Natural killer cell (primary cell): Measurements from ENCODE around the gene NINJ1. TPM values are rescaled to one million over a fixed set of nuclear protein-coding genes. Genes with fewer than 3 reads are reported as not detected.

ENCODE experiments used
- ATAC-seq, 3 donors: fragments of 150-1000 bp in 2 of 3; fragments of 200-7000 bp in 1 of 3; cut with Tn5 transposase; 1 replicate in 1 of 3; 2 replicates in 2 of 3; pipeline ENCODE4 v1.10.0; 2021; ENCODE audit warnings: mild to moderate bottlenecking in 2 of 3, moderate library complexity in 2 of 3
- DNase-seq, 2 donors: peaks; one replicate each; pipeline versions ENCODE4 v3.0.0 to v3.0.0-alpha.2; 2013 to 2021; ENCODE audit warnings: mixed read lengths in 1 of 2
- H3K27ac ChIP-seq: one replicate; pipeline ENCODE4 v1.5.1; 2013; ENCODE audit warnings: mild to moderate bottlenecking, low read length
- H3K27me3 ChIP-seq: one replicate; pipeline ENCODE4 v1.6.1; 2013; ENCODE audit warnings: low read length; ENCODE audit not compliant: control insufficient read depth, insufficient read depth
- H3K36me3 ChIP-seq: one replicate; pipeline ENCODE4 v1.6.1; 2013; ENCODE audit warnings: low read length; ENCODE audit not compliant: control insufficient read depth, insufficient read depth
- H3K4me1 ChIP-seq: one replicate; pipeline ENCODE4 v1.6.1; 2013; ENCODE audit warnings: low read length; ENCODE audit not compliant: control insufficient read depth, insufficient read depth
- H3K4me3 ChIP-seq: one replicate; pipeline ENCODE4 v1.5.1; 2013; ENCODE audit warnings: low read length
- H3K9me3 ChIP-seq: one replicate; pipeline ENCODE4 v1.6.1; 2013; ENCODE audit warnings: low read length; ENCODE audit not compliant: control insufficient read depth, insufficient read depth
- H3K27ac Mint-ChIP-seq, 2 donors: one replicate each; pipeline ENCODE4 v1.8.0; 2022; ENCODE audit warnings: mild to moderate bottlenecking in 2 of 2, mixed read lengths in 2 of 2, moderate library complexity in 1 of 2
- H3K27me3 Mint-ChIP-seq, 2 donors: one replicate each; pipeline ENCODE4 v1.8.0; 2022; ENCODE audit warnings: low read depth in 2 of 2, mixed read lengths in 2 of 2
- H3K36me3 Mint-ChIP-seq: one replicate; pipeline ENCODE4 v1.8.0; 2022; ENCODE audit warnings: mixed read lengths
- H3K4me1 Mint-ChIP-seq, 2 donors: one replicate each; pipeline ENCODE4 v1.8.0; 2022; ENCODE audit warnings: mixed read lengths in 2 of 2
- H3K4me3 Mint-ChIP-seq: one replicate; pipeline ENCODE4 v1.8.0; 2022; ENCODE audit warnings: mild to moderate bottlenecking, moderate library complexity, mixed read lengths
- H3K9me3 Mint-ChIP-seq, 2 donors: one replicate each; pipeline ENCODE4 v1.8.0; 2022; ENCODE audit warnings: mixed read lengths in 2 of 2
- WGBS: methylation state at CpG from one replicate; pipeline ENCODE4 v1.1.7; 2013; ENCODE audit warnings: missing lambda C conversion rate; ENCODE audit not compliant: insufficient coverage; 5-methylcytosine and 5-hydroxymethylcytosine counted together
- intact Hi-C: fragments of 100-400 bp; cut with micrococcal nuclease; formaldehyde crosslinking; loops from one replicate; pipeline ENCODE4 v1.14.2; 2022
- total RNA-seq, 4 donors: library from RNA; stranded (reverse); fragments of 120-200 nt in 1 of 4; gene quantifications; one replicate each; pipeline versions ENCODE4 v1.2.3 to v1.2.4, GENCODE V29; 2013 to 2022
- TF ChIP-seq, protein P1 (sequence below): fragments of 200-600 bp; IDR thresholded peaks from one replicate; pipeline ENCODE4 v1.8.0; 2022; ENCODE audit warnings: antibody characterized with exemption

Gene NINJ1
- total RNA-seq, 3 donors from 2014 or later (not counting 1 experiment from before 2014, with no cell fraction given) = 87.3 to 121 (median 93.8) TPM

- Mint-ChIP-seq H3K27ac (peak overlapping the region; percentile 91 to 92), H3K9me3 (no peaks in the 10 kb centered on the region), H3K36me3 (no peaks in the 10 kb centered on the region), H3K4me3 (peak overlapping the region; percentile 88), H3K27me3 (no peaks in the 10 kb centered on the region), H3K4me1 (peaks cover 31 to 47% of the 10 kb centered on the region in 2 donors)
- Histone ChIP-seq H3K27me3 (no peaks in the 10 kb centered on the region), H3K9me3 (no peaks in the 10 kb centered on the region), H3K4me3 (no peak overlapping the region), H3K27ac (peak overlapping the region; percentile 61), H3K36me3 (no peaks in the 10 kb centered on the region), H3K4me1 (peaks cover 67% of the 10 kb centered on the region)
- no peak for ATAC-seq
- intact Hi-C loops = loop anchor here (2.0 to 5.0 kb wide), 3 partner anchors 35 to 469 kb away; partner anchors contain the start of genes FAM120A, FAM120AOS and NINJ1
- DNase-seq = peak in 1 of 2 donors; percentile 38
- TF ChIP-seq, protein P1, sequence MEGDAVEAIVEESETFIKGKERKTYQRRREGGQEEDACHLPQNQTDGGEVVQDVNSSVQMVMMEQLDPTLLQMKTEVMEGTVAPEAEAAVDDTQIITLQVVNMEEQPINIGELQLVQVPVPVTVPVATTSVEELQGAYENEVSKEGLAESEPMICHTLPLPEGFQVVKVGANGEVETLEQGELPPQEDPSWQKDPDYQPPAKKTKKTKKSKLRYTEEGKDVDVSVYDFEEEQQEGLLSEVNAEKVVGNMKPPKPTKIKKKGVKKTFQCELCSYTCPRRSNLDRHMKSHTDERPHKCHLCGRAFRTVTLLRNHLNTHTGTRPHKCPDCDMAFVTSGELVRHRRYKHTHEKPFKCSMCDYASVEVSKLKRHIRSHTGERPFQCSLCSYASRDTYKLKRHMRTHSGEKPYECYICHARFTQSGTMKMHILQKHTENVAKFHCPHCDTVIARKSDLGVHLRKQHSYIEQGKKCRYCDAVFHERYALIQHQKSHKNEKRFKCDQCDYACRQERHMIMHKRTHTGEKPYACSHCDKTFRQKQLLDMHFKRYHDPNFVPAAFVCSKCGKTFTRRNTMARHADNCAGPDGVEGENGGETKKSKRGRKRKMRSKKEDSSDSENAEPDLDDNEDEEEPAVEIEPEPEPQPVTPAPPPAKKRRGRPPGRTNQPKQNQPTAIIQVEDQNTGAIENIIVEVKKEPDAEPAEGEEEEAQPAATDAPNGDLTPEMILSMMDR = no peak
- 71% methylated on average over 11 of the region's 11 CpGs for WGBS
Measured at GRCh38 chr9:93097511-93098201, 36.4 kb downstream of the NINJ1 start.

DNA sequence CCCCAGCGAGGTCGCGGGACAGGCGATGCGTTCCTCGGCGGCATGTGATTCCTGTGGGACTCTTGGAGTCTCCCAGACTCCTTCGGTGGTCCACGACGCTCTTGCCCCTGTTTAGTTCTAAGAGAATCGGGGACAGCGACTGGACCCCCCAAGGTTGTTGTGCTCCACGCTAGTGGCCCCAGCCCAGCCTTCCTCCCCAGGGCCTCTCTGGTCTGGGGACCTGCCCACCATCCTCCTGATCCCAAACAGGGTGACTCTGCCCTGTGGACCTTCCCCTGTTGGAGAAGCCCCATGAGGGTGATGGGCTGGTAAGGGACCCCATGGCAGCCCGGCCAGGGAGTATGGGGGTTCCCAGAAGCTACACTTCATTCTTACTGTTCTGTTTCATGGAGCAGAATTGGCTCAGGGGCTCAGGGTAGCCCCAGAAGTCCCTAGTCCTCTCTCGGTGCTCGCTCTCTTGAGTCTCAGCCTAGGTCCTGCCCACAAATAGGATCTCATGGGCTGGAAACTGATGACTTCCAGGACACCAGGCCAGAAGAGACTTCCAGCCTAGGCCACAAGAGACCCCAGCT is 37.2 kb downstream of the NINJ1 start:
- DNase-seq (no peak), ATAC-seq (no peak)
- Histone ChIP-seq H3K4me1 (peaks cover 73% of the 10 kb centered on the region), H3K36me3 (no peaks in the 10 kb centered on the region), H3K4me3 (peak overlapping the region; percentile 54), H3K9me3 (no peaks in the 10 kb centered on the region), H3K27me3 (no peaks in the 10 kb centered on the region), H3K27ac (peak overlapping the region; percentile 61)
- intact Hi-C loops = loop anchor here (2.0 to 5.0 kb wide), 3 partner anchors 35 to 470 kb away; partner anchors contain the start of genes FAM120A, FAM120AOS and NINJ1
- H3K9me3 Mint-ChIP-seq = no peaks in the 10 kb centered on the region
- H3K4me1 Mint-ChIP-seq = peaks cover 31 to 51% of the 10 kb centered on the region in 2 donors
- H3K27ac Mint-ChIP-seq = peak overlapping the region; percentile 91 to 92
- H3K36me3 Mint-ChIP-seq = no peaks in the 10 kb centered on the region
- TF ChIP-seq, protein P1 = no peak
- 13% methylated on average over 16 of the region's 16 CpGs for WGBS
- H3K4me3 Mint-ChIP-seq = peak overlapping the region; percentile 88
- H3K27me3 Mint-ChIP-seq = no peaks in the 10 kb centered on the region

DNA sequence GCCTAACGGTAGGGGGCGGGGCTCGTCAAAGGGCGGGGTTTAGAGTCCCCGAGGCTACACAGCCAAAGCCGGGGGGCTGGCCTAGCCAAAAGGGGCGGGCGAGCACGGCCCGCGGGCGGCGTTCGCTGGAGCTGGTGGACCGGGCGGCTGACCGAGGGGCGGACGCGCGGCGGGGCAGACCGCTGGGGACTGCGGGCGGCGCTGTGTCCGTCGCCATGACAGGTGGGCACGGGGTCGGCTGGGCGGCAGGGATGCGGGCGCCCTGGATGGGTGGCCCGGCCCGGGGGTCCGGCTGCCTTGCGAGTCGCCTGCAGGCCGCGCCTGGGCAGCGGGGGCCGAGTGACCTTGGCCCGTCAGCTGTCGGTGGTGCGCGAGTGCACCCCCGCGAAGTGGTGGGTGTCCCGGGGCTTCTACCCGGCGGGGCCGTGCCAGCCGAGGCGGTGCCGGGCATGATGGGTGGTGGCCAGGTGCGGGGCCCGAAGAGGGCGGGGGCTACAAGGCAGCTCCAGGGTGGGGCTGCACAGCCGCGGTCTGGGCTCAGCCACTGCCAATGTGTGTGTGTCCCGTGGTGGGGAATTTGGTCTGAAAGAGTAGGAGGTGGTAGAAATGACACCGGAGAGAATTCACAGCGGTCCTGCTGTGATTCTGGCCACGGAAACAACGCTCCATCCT is 37.8 kb downstream of the NINJ1 start, which contains the start of gene CARD19:
Gene CARD19 (plus strand): TSS at position 87 of the 672 bp plus-strand sequence. CDS start 129 bp downstream, at position 216.
- H3K36me3 Mint-ChIP-seq = no peaks in the 10 kb centered on the region
- Histone ChIP-seq H3K4me3 (peak within 1 kb of the TSS; percentile 63), H3K9me3 (no peaks in the 10 kb centered on the region), H3K27me3 (no peaks in the 10 kb centered on the region), H3K4me1 (peaks cover 73% of the 10 kb centered on the region), H3K36me3 (no peaks in the 10 kb centered on the region), H3K27ac (peak within 1 kb of the TSS; percentile 98)
- H3K4me1 Mint-ChIP-seq = peaks cover 31 to 51% of the 10 kb centered on the region in 2 donors
- peak within 1 kb of the TSS; percentile 88 for H3K4me3 Mint-ChIP-seq
- H3K9me3 Mint-ChIP-seq = no peaks in the 10 kb centered on the region
- no peak for ATAC-seq
- H3K27me3 Mint-ChIP-seq = no peaks in the 10 kb centered on the region
- peak in 1 of 2 donors; percentile 72 for DNase-seq
- TF ChIP-seq, protein P1 = no peak
- intact Hi-C loops = loop anchor here (2.0 to 5.0 kb wide), 3 partner anchors 36 to 471 kb away; partner anchors contain the start of genes FAM120A, FAM120AOS and NINJ1
- H3K27ac Mint-ChIP-seq = peak within 1 kb of the TSS; percentile 91 to 92
- WGBS = under 1% methylated on average over 65 of the region's 65 CpGs
